ENCODE measurements around the gene KCNH2.

GRCh38 chr7:151003572-151003971 is 25.5 kb upstream of the KCNH2 start:
- TF ChIP-seq POLR2A (IDR thresholded peaks at IDR 0.05; ENCODE audit: low read depth, low read length) (no peak), RUNX3 (IDR thresholded peaks at IDR 0.05; ENCODE audit: low read length) (no peak), CBFB (IDR thresholded peaks at IDR 0.05; ENCODE audit: low read depth) (no peak), CTCF (IDR thresholded peaks at IDR 0.05 in 2 of 3, conservative IDR thresholded peaks at IDR 0.05 in 1 of 3; ENCODE audit: control insufficient read depth in 2 of 3, extremely low read depth in 1 of 3, insufficient read depth in 1 of 3, low read depth in 3 of 3, low read length in 3 of 3) (no peak), FOXM1 (IDR thresholded peaks at IDR 0.05; ENCODE audit: low read depth, low read length) (no peak)
